GM12891 (cell line): Measurements from ENCODE around the gene NT5M.

ENCODE experiments used
- PAX5 ChIP-seq: IDR thresholded peaks from 2 replicates; pipeline ENCODE4 v1.6.1; 2011; ENCODE audit warnings: low read length, moderate library complexity, mild to moderate bottlenecking; ENCODE audit not compliant: insufficient read depth, severe bottlenecking
- POLR2A ChIP-seq: IDR thresholded peaks from 2 replicates; pipeline ENCODE4 v1.6.1; 2011; ENCODE audit warnings: low read depth, low read length, control low read depth
- POLR2AphosphoS5 ChIP-seq: IDR thresholded peaks from 2 replicates; pipeline ENCODE4 v1.6.1; 2011; ENCODE audit warnings: low read depth, low read length, control low read depth
- POU2F2 ChIP-seq: IDR thresholded peaks from 2 replicates; pipeline ENCODE4 v1.6.1; 2011; ENCODE audit warnings: low read depth, mild to moderate bottlenecking, control low read depth, low read length, moderate library complexity
- SPI1 ChIP-seq: IDR thresholded peaks from 2 replicates; pipeline ENCODE4 v1.6.1; 2011; ENCODE audit warnings: low read depth, low read length, control low read depth
- TAF1 ChIP-seq: IDR thresholded peaks from 2 replicates; pipeline ENCODE4 v1.6.1; 2011; ENCODE audit warnings: low read depth, low read length, control low read depth

GRCh38 chr17:17358060-17358751 lies 55.0 kb downstream of the NT5M start:
- no peak for TF ChIP-seq SPI1
- TF ChIP-seq TAF1 = no peak
- no peak for TF ChIP-seq POLR2AphosphoS5
- TF ChIP-seq POLR2A = no peak
- no peak for TF ChIP-seq POU2F2
- no peak for TF ChIP-seq PAX5
